Epithelial cell of esophagus (primary cell): Measurements from ENCODE around the gene RBMS3.

Experiments
- DNase-seq: peaks from one replicate; pipeline ENCODE4 v3.0.0; 2010; ENCODE audit warnings: low read depth
- H3K4me3 ChIP-seq: 2 replicates; pipeline ENCODE4 v1.5.1; 2011; ENCODE audit warnings: mild to moderate bottlenecking, low read length, control low read depth
- CTCF ChIP-seq: IDR thresholded peaks from 2 replicates; pipeline ENCODE4 v1.5.1; 2011; ENCODE audit warnings: low read depth, mild to moderate bottlenecking, low read length, control low read depth, inconsistent platforms; ENCODE audit not compliant: insufficient read depth; ENCODE audit errors: missing control alignments

RBMS3 gene

GRCh38 chr3:29912600-29913288, 631.9 kb downstream of the RBMS3 start:
- TF ChIP-seq CTCF = no peak
- H3K4me3 ChIP-seq = no peak overlapping the region
- DNase-seq = no peak

GRCh38 chr3:29914861-29915524, 634.1 kb downstream of the RBMS3 start:
- no peak for TF ChIP-seq CTCF
- H3K4me3 ChIP-seq = no peak overlapping the region
- peak; percentile 33 for DNase-seq

- DNase-seq = no peak
- TF ChIP-seq CTCF = no peak
- no peak overlapping the region for H3K4me3 ChIP-seq
Measured at GRCh38 chr3:29919571-29919970, 638.7 kb downstream of the RBMS3 start.

- peak; percentile 94 for DNase-seq
- H3K4me3 ChIP-seq = no peak overlapping the region
- no peak for TF ChIP-seq CTCF
Measured at GRCh38 chr3:29922992-29923746, 642.3 kb downstream of the RBMS3 start.

GRCh38 chr3:29924783-29925561, 644.1 kb downstream of the RBMS3 start:
- no peak for TF ChIP-seq CTCF
- H3K4me3 ChIP-seq = no peak overlapping the region
- DNase-seq = no peak

GRCh38 chr3:29926378-29926777, 645.5 kb downstream of the RBMS3 start:
- H3K4me3 ChIP-seq = no peak overlapping the region
- DNase-seq = no peak
- TF ChIP-seq CTCF = no peak
